ENCODE measurements around the gene EMC10.

The EMC10 gene

DNA sequence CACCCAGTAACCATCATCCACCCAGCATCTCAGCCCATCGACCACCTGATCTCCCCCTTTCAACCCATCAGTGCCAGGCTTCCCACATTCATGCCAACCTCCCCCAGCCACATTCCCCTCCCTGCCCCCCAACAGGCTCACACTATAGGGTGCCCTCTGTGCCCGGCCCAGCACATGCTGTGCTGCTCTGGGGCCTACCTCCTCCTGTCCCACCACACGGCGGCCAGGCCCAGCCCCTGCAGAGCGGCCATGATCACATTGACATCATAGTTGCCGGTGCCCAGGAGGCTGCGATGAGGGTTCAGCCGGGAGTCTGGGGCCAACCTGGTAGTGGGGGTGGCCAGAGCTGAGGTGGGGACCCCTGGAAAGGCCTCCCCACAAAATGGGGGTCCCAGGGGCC is 31.1 kb downstream of the EMC10 start:
- H3K27ac ChIP-seq = no peak overlapping the region
- no peak overlapping the region for H3K4me3 ChIP-seq
- TF ChIP-seq, protein P1, sequence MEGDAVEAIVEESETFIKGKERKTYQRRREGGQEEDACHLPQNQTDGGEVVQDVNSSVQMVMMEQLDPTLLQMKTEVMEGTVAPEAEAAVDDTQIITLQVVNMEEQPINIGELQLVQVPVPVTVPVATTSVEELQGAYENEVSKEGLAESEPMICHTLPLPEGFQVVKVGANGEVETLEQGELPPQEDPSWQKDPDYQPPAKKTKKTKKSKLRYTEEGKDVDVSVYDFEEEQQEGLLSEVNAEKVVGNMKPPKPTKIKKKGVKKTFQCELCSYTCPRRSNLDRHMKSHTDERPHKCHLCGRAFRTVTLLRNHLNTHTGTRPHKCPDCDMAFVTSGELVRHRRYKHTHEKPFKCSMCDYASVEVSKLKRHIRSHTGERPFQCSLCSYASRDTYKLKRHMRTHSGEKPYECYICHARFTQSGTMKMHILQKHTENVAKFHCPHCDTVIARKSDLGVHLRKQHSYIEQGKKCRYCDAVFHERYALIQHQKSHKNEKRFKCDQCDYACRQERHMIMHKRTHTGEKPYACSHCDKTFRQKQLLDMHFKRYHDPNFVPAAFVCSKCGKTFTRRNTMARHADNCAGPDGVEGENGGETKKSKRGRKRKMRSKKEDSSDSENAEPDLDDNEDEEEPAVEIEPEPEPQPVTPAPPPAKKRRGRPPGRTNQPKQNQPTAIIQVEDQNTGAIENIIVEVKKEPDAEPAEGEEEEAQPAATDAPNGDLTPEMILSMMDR (IDR thresholded peaks at IDR 0.05) = no peak
- DNase-seq (ENCODE audit: low spot score) = no peak

DNA sequence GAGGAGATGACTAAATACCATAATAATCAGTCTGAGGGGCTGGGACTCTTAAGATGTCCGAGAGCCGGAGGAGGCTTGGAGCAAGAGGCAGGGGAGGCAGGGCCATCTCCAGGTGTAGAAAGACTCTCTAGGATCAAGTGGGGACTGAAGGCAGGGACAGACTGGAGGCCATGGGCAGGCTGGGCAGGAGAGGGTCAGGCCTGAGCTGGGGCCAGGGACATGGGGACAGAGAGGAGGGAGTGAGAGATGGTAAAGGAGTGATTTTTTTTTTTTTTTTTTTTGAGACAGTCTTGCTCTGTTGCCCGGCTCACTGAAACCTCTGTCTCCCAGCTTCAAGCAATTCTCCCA is 32.5 kb downstream of the EMC10 start:
- TF ChIP-seq, protein P1 (IDR thresholded peaks at IDR 0.05) = no peak
- no peak overlapping the region for H3K4me3 ChIP-seq
- no peak overlapping the region for H3K27ac ChIP-seq
- DNase-seq (ENCODE audit: low spot score) = no peak

DNA sequence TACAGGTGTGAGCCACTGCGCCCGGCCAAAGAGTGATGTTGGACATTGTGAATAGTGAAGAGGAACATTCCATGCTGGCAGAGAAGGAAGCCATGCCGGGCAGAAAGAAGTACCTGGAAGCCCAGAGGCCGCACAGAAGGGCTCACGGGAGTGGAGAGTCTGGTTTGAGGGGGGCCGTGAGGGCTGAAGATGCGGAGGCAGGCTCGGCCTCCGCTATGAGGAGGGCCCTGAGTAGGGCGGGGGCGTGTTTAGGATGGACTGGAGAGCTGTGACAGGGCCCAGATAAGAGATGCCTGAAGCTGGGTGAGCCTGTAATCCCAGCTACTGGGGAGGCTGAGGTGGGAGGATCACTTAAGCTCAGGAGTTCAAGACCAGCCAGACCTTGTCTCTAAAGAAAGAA is 33.1 kb downstream of the EMC10 start:
- Histone ChIP-seq H3K27ac (no peak overlapping the region), H3K4me3 (no peak overlapping the region)
- TF ChIP-seq, protein P1 (IDR thresholded peaks at IDR 0.05) = no peak
- DNase-seq (ENCODE audit: low spot score) = no peak

DNA sequence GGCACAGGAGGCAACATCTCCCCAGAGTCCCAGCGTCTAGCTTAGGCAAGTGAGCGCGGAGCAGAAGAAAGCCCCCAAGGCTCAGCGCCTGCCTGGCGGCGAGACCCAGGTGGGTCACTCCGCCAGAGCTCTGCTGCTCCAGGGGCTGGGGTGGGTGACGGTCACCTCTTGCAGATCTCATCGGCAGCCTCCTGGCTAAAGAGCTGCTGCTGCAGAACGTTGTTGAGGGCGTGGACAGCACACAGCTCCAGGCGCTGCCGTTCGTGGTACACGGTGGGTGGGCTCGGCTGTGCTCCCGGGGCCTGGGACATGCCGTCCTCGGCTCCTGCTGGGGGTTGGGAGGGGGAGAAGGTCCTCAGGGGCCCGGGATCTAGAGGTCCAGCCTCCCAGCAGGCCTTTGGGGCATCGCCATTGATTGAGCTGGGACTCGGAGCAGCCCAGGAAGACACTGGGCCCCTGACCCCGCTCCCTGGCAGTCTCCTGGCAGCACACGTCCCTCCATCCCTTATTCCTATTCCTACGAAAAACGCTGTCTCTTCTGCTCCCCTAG is 33.9 kb downstream of the EMC10 start:
- TF ChIP-seq, protein P1 (IDR thresholded peaks at IDR 0.05) = no peak
- Histone ChIP-seq H3K4me3 (peak overlapping the region; percentile 89), H3K27ac (peak overlapping the region in 1 of 2 donors; percentile 85)
- no peak for DNase-seq (ENCODE audit: low spot score)

DNA sequence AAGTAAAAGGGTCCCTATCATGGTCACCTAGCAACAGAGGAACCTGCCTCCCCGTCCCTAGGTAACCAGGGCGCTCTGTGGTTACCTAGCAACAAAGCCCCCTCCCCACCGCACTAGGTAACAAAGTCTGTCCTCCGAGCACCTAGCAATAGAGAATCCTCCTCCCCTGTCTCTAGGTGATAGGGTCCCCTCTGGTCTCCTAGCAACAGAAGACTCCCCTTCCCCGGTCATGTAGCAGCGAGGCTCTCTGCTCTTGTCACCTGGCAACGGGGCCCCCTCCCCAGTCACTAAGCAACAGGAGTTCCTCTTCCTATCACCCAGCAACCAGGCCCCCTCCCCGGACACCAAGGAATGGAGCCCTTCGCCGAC is 34.4 kb downstream of the EMC10 start:
- no peak for DNase-seq (ENCODE audit: low spot score)
- Histone ChIP-seq H3K4me3 (peak overlapping the region; percentile 89), H3K27ac (peak overlapping the region; percentile 67 to 85)
- TF ChIP-seq, protein P1 (IDR thresholded peaks at IDR 0.05) = no peak

DNA sequence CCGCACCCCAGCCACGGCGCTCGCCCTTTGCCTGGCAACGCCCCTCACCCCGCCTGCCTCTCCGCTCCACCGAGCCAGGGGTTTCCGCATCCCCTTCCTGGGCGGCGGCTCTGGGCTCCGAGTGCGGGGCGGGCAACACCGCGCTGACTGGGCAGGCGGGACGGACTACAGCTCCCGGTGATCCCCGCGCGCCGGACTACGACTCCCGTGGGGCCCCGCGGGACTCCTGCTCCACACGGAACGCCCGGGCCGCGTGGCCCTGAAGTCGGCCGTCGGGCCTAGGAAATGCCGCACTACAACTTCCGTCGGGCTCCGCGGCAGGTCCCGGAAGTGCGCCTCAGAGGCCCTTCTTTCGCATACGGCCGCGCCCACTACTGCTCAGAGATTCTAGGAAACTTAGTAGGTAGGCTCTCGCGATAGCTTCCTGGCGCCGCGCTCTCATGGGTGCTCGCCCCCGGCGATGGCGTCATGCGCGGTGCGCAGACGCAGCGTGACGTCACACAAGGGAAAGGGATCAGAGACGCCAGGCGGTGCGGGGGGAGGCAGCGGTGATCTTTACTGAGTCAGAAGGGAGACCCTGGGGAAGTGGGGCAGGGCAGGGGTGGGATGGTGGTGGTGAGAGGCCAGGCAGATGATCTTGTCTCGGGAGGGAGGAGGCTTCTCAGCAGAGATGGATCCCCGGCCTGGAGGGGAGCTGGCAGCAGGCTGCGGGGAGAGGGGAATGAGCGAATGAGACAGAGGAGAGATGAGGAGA is 34.9 kb downstream of the EMC10 start, which contains the start of gene JOSD2:
Gene JOSD2 (minus strand): TSS at position 123 of the 754 bp plus-strand sequence. CDS start 760 bp downstream, outside the sequence.
- peak; percentile 99 for DNase-seq (ENCODE audit: low spot score)
- TF ChIP-seq, protein P1 (IDR thresholded peaks at IDR 0.05) = no peak
- Histone ChIP-seq H3K4me3 (peak within 1 kb of the TSS; percentile 89), H3K27ac (peak within 1 kb of the TSS; percentile 67 to 85)

Data from coronary artery (tissue), 2 donors.